ENCODE data around the gene NEURL1B.
A peak's percentile ranks its signal among the peaks of the same experiment; 100 is the strongest.
"Not testable (repeated sequence)": the region's sequence is repeated elsewhere in the genome, so short reads cannot be mapped to it uniquely, and the experiment has no call there.

The NEURL1B gene

GRCh38 chr5:172705576-172706084 is 64.6 kb downstream of the NEURL1B start:
- TF ChIP-seq CTCF (IDR thresholded peaks at IDR 0.05): no peak
- no peak overlapping the region for H3K9ac ChIP-seq
- H3K4me3 ChIP-seq (ENCODE audit: low read depth, low read length): no peak overlapping the region
- no peaks in the 10 kb centered on the region for H3K9me3 ChIP-seq (ENCODE audit: control insufficient read depth, low read length)
- no peaks in the 10 kb centered on the region for H3K36me3 ChIP-seq (ENCODE audit: control insufficient read depth, insufficient read depth, low read length)
- no peaks in the 10 kb centered on the region for H3K79me2 ChIP-seq
- no peak overlapping the region for H3K4me2 ChIP-seq (ENCODE audit: low read length)
- no peak overlapping the region for H3K27ac ChIP-seq
- H3K4me1 ChIP-seq: no peaks in the 10 kb centered on the region
- no peak overlapping the region for H2AFZ ChIP-seq
- H3K27me3 ChIP-seq (ENCODE audit: control insufficient read depth, insufficient read depth, low read length): no peaks in the 10 kb centered on the region

DNA sequence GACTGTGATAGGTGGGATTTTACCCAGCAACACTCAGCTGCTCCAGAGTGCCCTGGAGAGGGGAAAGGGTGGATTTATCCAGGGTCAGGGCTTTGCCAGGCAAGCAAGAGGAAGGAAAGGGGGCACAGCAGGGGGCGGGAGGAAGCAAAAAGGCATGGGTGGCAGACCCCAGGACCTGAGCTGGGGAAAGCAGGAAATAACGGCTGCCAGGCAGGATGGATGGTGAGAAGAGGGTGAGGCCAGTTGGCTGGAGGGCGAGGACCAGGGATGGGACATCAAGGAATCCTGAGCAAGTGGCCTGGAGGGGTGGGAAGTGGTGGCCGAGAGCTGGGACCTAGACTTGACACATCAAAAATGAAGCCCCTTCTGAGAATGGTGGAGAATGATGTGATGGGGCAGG is 65.7 kb downstream of the NEURL1B start:
- Histone ChIP-seq H3K9ac (no peak overlapping the region), H3K27ac (no peak overlapping the region), H3K4me2 (ENCODE audit: low read length) (no peak overlapping the region), H3K36me3 (ENCODE audit: control insufficient read depth, insufficient read depth, low read length) (no peaks in the 10 kb centered on the region), H3K9me3 (ENCODE audit: control insufficient read depth, low read length) (no peaks in the 10 kb centered on the region), H3K79me2 (no peaks in the 10 kb centered on the region), H3K27me3 (ENCODE audit: control insufficient read depth, insufficient read depth, low read length) (no peaks in the 10 kb centered on the region), H2AFZ (no peak overlapping the region), H3K4me3 (ENCODE audit: low read depth, low read length) (no peak overlapping the region), H3K4me1 (no peaks in the 10 kb centered on the region)
- no peak for TF ChIP-seq CTCF (IDR thresholded peaks at IDR 0.05)

DNA sequence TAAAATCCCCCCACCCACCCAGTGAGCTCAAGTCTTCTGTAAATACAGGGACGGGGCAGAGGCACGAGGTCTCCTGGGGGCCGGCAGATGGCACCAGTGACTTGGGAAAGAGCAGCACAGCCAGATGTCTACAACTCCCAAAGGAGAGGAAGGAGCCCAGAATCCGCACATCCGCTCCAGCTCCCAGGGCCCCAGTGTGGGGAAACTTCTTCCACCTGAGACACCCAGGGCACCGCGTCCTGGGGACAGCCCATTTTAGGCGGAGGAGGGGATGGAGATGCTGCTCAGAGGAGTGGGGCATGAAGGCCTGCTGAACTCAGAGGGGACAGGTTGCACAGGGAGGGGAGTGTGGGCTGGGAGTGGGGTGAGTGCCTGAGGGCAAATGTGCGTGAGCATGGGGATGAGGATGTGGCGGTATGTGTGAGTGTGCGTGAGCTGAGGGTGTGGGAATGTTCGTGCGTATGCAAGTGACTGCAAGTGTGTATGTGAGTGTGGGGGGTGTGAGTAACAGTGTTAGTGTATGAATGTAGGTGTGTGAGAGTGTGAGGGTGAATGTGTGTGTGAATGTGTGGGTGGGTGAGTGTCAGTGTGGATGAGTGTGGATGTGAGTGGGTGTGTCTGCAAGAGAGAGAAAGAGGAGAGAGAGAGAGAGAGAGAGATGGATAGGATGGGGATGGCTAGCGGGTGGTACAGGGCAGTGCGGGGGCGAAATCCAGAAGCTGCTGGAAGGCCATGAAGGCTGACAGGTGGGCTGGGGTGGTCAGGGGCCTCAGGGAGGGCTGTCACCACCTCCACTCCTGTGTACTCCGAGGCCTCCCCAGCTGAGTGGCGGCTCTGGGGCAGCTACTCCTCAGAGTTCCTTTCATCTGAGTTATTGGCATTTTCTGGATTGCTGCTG is 66.5 kb downstream of the NEURL1B start:
- Histone ChIP-seq H3K27ac (no peak overlapping the region), H3K36me3 (ENCODE audit: control insufficient read depth, insufficient read depth, low read length) (no peaks in the 10 kb centered on the region), H3K27me3 (ENCODE audit: control insufficient read depth, insufficient read depth, low read length) (no peaks in the 10 kb centered on the region), H3K4me1 (no peaks in the 10 kb centered on the region), H3K9ac (no peak overlapping the region), H3K9me3 (ENCODE audit: control insufficient read depth, low read length) (no peaks in the 10 kb centered on the region), H3K4me2 (ENCODE audit: low read length) (no peak overlapping the region), H2AFZ (no peak overlapping the region), H3K4me3 (ENCODE audit: low read depth, low read length) (no peak overlapping the region), H3K79me2 (no peaks in the 10 kb centered on the region)
- TF ChIP-seq CTCF (IDR thresholded peaks at IDR 0.05): peak; percentile 36

- Histone ChIP-seq H3K79me2 (no peaks in the 10 kb centered on the region), H3K4me1 (no peaks in the 10 kb centered on the region), H3K4me3 (ENCODE audit: low read depth, low read length) (no peak overlapping the region), H3K27ac (no peak overlapping the region), H3K4me2 (ENCODE audit: low read length) (no peak overlapping the region), H2AFZ (no peak overlapping the region), H3K9ac (no peak overlapping the region), H3K9me3 (ENCODE audit: control insufficient read depth, low read length) (no peaks in the 10 kb centered on the region), H3K27me3 (ENCODE audit: control insufficient read depth, insufficient read depth, low read length) (no peaks in the 10 kb centered on the region), H3K36me3 (ENCODE audit: control insufficient read depth, insufficient read depth, low read length) (no peaks in the 10 kb centered on the region)
- no peak for TF ChIP-seq CTCF (IDR thresholded peaks at IDR 0.05)
Observed at GRCh38 chr5:172708183-172708505, 67.1 kb downstream of the NEURL1B start.

DNA sequence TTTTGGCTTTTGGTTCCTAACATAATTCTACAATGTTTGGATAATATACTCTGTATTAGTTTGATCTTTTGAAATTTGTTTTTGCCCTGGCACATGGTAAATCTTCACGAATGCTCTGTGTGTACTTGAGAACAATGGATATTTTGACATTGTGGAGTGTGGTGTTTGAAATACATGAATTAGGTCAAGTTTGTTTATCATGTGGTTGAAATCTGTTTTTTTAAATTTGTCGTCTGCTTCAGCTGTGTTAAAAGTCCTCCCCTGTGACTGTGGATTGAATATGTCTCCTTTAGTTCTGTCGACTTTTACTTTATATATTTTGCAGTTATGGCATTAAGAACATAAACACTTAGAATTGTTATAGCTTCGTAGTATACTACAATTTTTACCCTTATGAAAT is 69.6 kb downstream of the NEURL1B start:
- Histone ChIP-seq H3K4me2 (ENCODE audit: low read length) (no peak overlapping the region), H3K4me1 (no peaks in the 10 kb centered on the region), H3K27ac (no peak overlapping the region), H3K4me3 (ENCODE audit: low read depth, low read length) (no peak overlapping the region), H3K27me3 (ENCODE audit: control insufficient read depth, insufficient read depth, low read length) (no peaks in the 10 kb centered on the region), H3K9ac (no peak overlapping the region), H3K79me2 (no peaks in the 10 kb centered on the region), H2AFZ (no peak overlapping the region), H3K36me3 (ENCODE audit: control insufficient read depth, insufficient read depth, low read length) (no peaks in the 10 kb centered on the region), H3K9me3 (ENCODE audit: control insufficient read depth, low read length) (no peaks in the 10 kb centered on the region)
- TF ChIP-seq CTCF (IDR thresholded peaks at IDR 0.05): no peak

GRCh38 chr5:172711321-172711861 is 70.3 kb downstream of the NEURL1B start:
- not testable (repeated sequence) for H3K4me3 ChIP-seq (ENCODE audit: low read depth, low read length); H3K79me2 ChIP-seq; H3K27ac ChIP-seq; H3K9ac ChIP-seq; H3K27me3 ChIP-seq (ENCODE audit: control insufficient read depth, insufficient read depth, low read length); H2AFZ ChIP-seq; H3K4me1 ChIP-seq; H3K9me3 ChIP-seq (ENCODE audit: control insufficient read depth, low read length); H3K36me3 ChIP-seq (ENCODE audit: control insufficient read depth, insufficient read depth, low read length); H3K4me2 ChIP-seq (ENCODE audit: low read length)
